Neural progenitor cell (in vitro differentiated cells): ENCODE measurements around the gene CCDC80. TPM values are rescaled to one million over a fixed set of nuclear protein-coding genes. Genes with fewer than 3 reads are reported as not detected.

ENCODE experiments used
- DNase-seq: peaks from one replicate; pipeline ENCODE4 v3.0.0-alpha.2; 2016; ENCODE audit warnings: low spot score
- H2AFZ ChIP-seq: fragments of 200-600 bp; sonication (generic); replicated peaks from 2 replicates; pipeline ENCODE4 v1.6.1; 2016; ENCODE audit warnings: antibody characterized with exemption
- H3F3A ChIP-seq: fragments of 200-600 bp; sonication (generic); 2 replicates; pipeline ENCODE4 v1.6.1; 2016; ENCODE audit warnings: antibody characterized with exemption, low read depth
- H3K27ac ChIP-seq: fragments of 200-600 bp; sonication (generic); 2 replicates; pipeline ENCODE4 v1.5.1; 2016; ENCODE audit warnings: mild to moderate bottlenecking
- H3K27me3 ChIP-seq: fragments of 200-600 bp; sonication (generic); 2 replicates; pipeline ENCODE4 v1.6.1; 2016; ENCODE audit warnings: mild to moderate bottlenecking, moderate library complexity
- H3K36me3 ChIP-seq: fragments of 200-600 bp; sonication (generic); 2 replicates; pipeline ENCODE4 v1.5.1; 2016
- H3K4me1 ChIP-seq: fragments of 200-600 bp; sonication (generic); 2 replicates; pipeline ENCODE4 v1.6.1; 2016; ENCODE audit warnings: mixed run types
- H3K4me2 ChIP-seq: fragments of 200-600 bp; sonication (generic); 2 replicates; pipeline ENCODE4 v1.6.1; 2016
- H3K4me3 ChIP-seq: fragments of 200-600 bp; sonication (generic); 2 replicates; pipeline ENCODE4 v1.5.1; 2016
- H3K79me2 ChIP-seq: fragments of 200-600 bp; sonication (generic); 2 replicates; pipeline ENCODE4 v1.6.1; 2016; ENCODE audit warnings: low read depth
- H3K9ac ChIP-seq: fragments of 200-600 bp; sonication (generic); 2 replicates; pipeline ENCODE4 v1.6.1; 2016
- H3K9me3 ChIP-seq: fragments of 200-600 bp; sonication (generic); 2 replicates; pipeline ENCODE4 v1.5.1; 2016; ENCODE audit warnings: low read depth
- H4K20me1 ChIP-seq: fragments of 200-600 bp; sonication (generic); 2 replicates; pipeline ENCODE4 v1.6.1; 2016; ENCODE audit warnings: low read depth
- H3K27ac Mint-ChIP-seq: 3 replicates; pipeline ENCODE4 v1.8.0; 2021; ENCODE audit warnings: mixed read lengths
- H3K27me3 Mint-ChIP-seq: 2 replicates; pipeline ENCODE4 v1.8.0; 2022; ENCODE audit warnings: low read depth, mild to moderate bottlenecking, inconsistent platforms, moderate library complexity, mixed read lengths; ENCODE audit not compliant: insufficient read depth
- H3K36me3 Mint-ChIP-seq: 3 replicates; pipeline ENCODE4 v1.8.0; 2021; ENCODE audit warnings: mixed read lengths
- H3K4me1 Mint-ChIP-seq: 3 replicates; pipeline ENCODE4 v1.8.0; 2021; ENCODE audit warnings: mixed read lengths
- H3K4me3 Mint-ChIP-seq: 3 replicates; pipeline ENCODE4 v1.8.0; 2021; ENCODE audit warnings: mild to moderate bottlenecking, moderate library complexity, mixed read lengths
- H3K9me3 Mint-ChIP-seq: 3 replicates; pipeline ENCODE4 v1.8.0; 2020; ENCODE audit warnings: mixed read lengths
- CTCF ChIP-seq: fragments of 200-600 bp; sonication (generic); IDR thresholded peaks from 2 replicates; pipeline ENCODE4 v1.5.1; 2017; ENCODE audit warnings: antibody characterized with exemption, mild to moderate bottlenecking
- EZH2 ChIP-seq: fragments of 200-600 bp; sonication (generic); IDR thresholded peaks from 2 replicates; pipeline ENCODE4 v1.6.1; 2017; ENCODE audit warnings: antibody characterized with exemption, mild to moderate bottlenecking, moderate library complexity
- EZH2phosphoT487 ChIP-seq: fragments of 200-600 bp; sonication (generic); IDR thresholded peaks from 2 replicates; pipeline ENCODE4 v1.6.1; 2017; ENCODE audit warnings: antibody characterized with exemption
- total RNA-seq: library from RNA; depleted of rRNA; stranded (reverse); fragments of >200 nt; gene quantifications from 2 replicates; pipeline ENCODE4 v1.2.3, GENCODE V29; 2015; ENCODE audit warnings: low replicate concordance

CCDC80 gene
- total RNA-seq, 1 donor from 2014 or later = 21.5 TPM

DNA sequence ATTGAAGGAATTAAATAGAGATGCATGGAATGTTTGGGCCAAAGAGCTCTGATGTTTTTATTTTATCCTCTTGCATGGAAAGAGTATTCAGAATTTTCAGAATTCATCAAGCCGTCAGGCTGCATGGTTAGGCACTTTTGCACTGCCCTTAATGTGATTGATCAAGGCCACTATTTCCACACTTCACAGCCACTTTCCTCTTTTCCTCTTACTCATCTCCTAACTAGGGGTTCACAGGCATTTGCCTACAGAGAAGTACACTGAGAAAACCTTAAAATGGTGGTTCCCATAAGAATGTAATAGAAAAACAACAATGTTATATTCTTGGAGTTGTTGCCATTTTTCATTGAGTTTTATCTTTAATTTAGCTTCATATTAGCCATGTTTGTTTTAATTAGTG lies 68.2 kb downstream of the CCDC80 start:
- no peak overlapping the region for H3K4me3 Mint-ChIP-seq

DNA sequence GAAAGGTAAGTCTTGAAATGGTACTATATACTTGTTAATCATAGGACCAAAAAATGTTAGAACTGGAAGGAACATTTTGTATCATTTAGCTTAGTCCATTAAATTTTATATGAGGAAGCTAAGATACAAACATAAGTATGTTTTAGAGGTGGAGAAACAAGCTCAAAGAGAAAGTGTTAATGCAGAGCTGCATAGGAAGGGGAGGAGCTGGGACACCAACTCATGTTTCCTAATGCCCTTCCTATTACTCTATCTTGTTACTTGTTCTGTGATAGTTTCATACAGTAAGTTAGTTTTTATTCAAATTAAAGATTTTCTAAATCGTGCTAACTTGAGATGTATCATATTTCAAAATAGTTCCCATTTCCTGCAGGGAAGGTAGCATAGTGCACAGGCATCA lies 71.7 kb downstream of the CCDC80 start:
- H3K4me1 ChIP-seq = peaks cover under 1% of the 10 kb centered on the region
- H2AFZ ChIP-seq = no peak overlapping the region
- DNase-seq = no peak
- no peak overlapping the region for H3K4me2 ChIP-seq
- no peaks in the 10 kb centered on the region for H3K79me2 ChIP-seq
- peaks cover 16% of the 10 kb centered on the region for H3K36me3 Mint-ChIP-seq
- peaks cover 12% of the 10 kb centered on the region for H3K36me3 ChIP-seq
- no peak overlapping the region for H3K4me3 ChIP-seq
- H3K27ac ChIP-seq = no peak overlapping the region
- peaks cover 2% of the 10 kb centered on the region for H3K27me3 Mint-ChIP-seq
- H3K4me3 Mint-ChIP-seq = no peak overlapping the region
- TF ChIP-seq CTCF = no peak
- no peak for TF ChIP-seq EZH2
- TF ChIP-seq EZH2phosphoT487 = no peak
- peaks cover under 1% of the 10 kb centered on the region for H3F3A ChIP-seq
- H3K9me3 ChIP-seq = no peaks in the 10 kb centered on the region
- H3K27me3 ChIP-seq = no peaks in the 10 kb centered on the region
- H3K4me1 Mint-ChIP-seq = no peaks in the 10 kb centered on the region
- H3K9me3 Mint-ChIP-seq = no peaks in the 10 kb centered on the region
- H3K27ac Mint-ChIP-seq = no peak overlapping the region
- H3K9ac ChIP-seq = no peak overlapping the region
- H4K20me1 ChIP-seq = no peaks in the 10 kb centered on the region

More for the DNA sequence above, 68.2 kb downstream of the CCDC80 start:
- H3F3A ChIP-seq = no peaks in the 10 kb centered on the region
- no peaks in the 10 kb centered on the region for H3K27me3 Mint-ChIP-seq
- H3K4me3 ChIP-seq = no peak overlapping the region
- H3K27ac ChIP-seq = no peak overlapping the region
- no peaks in the 10 kb centered on the region for H3K9me3 Mint-ChIP-seq
- H3K36me3 Mint-ChIP-seq = peaks cover 10% of the 10 kb centered on the region
- H3K9ac ChIP-seq = no peak overlapping the region
- H3K27me3 ChIP-seq = no peaks in the 10 kb centered on the region
- DNase-seq = no peak
- no peaks in the 10 kb centered on the region for H3K79me2 ChIP-seq
- no peak overlapping the region for H3K27ac Mint-ChIP-seq
- H3K4me1 Mint-ChIP-seq = no peaks in the 10 kb centered on the region
- no peaks in the 10 kb centered on the region for H3K9me3 ChIP-seq
- no peak overlapping the region for H2AFZ ChIP-seq
- peaks cover 12% of the 10 kb centered on the region for H3K36me3 ChIP-seq
- no peaks in the 10 kb centered on the region for H4K20me1 ChIP-seq
- no peak overlapping the region for H3K4me2 ChIP-seq
- no peak for TF ChIP-seq EZH2phosphoT487
- TF ChIP-seq CTCF = no peak
- TF ChIP-seq EZH2 = no peak
- no peaks in the 10 kb centered on the region for H3K4me1 ChIP-seq

DNA sequence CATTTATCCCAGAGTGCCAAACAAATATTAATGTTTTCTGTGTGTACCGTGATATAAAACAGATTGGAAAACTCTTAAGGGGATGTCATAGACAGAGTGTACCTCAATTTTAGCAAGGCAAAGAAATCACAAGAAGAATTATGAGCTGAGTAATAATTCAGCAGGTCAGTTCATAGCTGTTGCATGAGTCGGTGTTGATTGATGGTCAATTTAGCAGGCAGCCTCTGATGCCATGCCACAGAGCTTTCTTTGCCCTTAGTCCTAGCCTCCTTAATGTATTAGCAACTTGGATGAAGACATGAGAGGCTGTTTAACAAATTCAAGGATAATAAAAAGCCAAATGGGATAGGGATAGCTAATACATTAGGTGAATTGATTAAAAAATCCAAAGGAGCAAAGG lies 72.3 kb downstream of the CCDC80 start:
- peaks cover 14% of the 10 kb centered on the region for H3K36me3 Mint-ChIP-seq
- Histone ChIP-seq H3K79me2 (peaks cover 3% of the 10 kb centered on the region), H3K4me2 (no peak overlapping the region), H3K4me1 (peaks cover 7% of the 10 kb centered on the region), H4K20me1 (no peaks in the 10 kb centered on the region), H3K9me3 (no peaks in the 10 kb centered on the region), H2AFZ (no peak overlapping the region), H3K36me3 (peaks cover 6% of the 10 kb centered on the region), H3K4me3 (no peak overlapping the region), H3K9ac (no peak overlapping the region), H3F3A (peaks cover 6% of the 10 kb centered on the region), H3K27ac (no peak overlapping the region), H3K27me3 (no peaks in the 10 kb centered on the region)
- TF ChIP-seq EZH2phosphoT487 (no peak), CTCF (no peak), EZH2 (no peak)
- no peak overlapping the region for H3K27ac Mint-ChIP-seq
- peaks cover 6% of the 10 kb centered on the region for H3K4me1 Mint-ChIP-seq
- DNase-seq = no peak
- peaks cover 2% of the 10 kb centered on the region for H3K27me3 Mint-ChIP-seq
- no peaks in the 10 kb centered on the region for H3K9me3 Mint-ChIP-seq
- H3K4me3 Mint-ChIP-seq = no peak overlapping the region
